NK-92 treated with Interleukin-12 subunit alpha and Interleukin-12 subunit beta, amount 100 ng/mL, for 24 hours (cell line): ENCODE data around the gene MEF2D.

ENCODE experiments used
- DNase-seq: peaks from one replicate; lab custom pipeline; 2025; lab: John Stamatoyannopoulos, UW

Gene MEF2D

DNA sequence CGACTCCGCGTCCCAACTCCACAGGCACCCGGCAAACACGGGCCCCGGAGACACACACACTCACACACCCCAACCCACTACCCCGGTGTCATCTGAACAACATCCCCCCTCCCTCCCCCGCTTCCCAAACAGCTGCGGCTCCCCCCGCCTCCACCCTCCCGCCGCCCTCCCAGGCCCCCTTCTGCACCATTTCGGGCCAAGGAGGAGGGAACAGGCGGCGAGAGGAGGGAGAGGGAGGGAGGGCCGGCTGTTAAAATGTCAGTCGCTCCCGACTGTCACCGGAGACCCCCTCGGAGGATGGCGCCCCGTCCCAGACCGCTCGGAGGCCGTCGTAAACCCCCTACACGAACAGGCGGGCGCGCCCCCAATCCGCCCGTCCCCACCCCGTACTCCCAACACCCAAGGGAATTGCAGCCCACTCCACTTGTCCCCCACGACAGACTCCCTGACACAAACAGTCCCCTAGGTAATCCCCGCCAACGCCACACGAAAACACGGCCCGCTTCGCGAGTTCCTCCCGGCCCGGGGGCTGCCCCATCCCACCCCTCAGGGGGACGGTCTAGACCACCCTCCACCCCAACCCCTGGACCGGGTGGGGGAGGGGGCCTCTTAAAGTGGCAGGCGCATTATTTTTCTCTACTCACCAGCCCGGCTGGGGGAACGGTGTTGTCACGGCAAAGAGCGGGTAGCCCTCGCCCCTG lies 583 bp downstream of the MEF2D start:
- DNase-seq = peak; percentile 62

DNA sequence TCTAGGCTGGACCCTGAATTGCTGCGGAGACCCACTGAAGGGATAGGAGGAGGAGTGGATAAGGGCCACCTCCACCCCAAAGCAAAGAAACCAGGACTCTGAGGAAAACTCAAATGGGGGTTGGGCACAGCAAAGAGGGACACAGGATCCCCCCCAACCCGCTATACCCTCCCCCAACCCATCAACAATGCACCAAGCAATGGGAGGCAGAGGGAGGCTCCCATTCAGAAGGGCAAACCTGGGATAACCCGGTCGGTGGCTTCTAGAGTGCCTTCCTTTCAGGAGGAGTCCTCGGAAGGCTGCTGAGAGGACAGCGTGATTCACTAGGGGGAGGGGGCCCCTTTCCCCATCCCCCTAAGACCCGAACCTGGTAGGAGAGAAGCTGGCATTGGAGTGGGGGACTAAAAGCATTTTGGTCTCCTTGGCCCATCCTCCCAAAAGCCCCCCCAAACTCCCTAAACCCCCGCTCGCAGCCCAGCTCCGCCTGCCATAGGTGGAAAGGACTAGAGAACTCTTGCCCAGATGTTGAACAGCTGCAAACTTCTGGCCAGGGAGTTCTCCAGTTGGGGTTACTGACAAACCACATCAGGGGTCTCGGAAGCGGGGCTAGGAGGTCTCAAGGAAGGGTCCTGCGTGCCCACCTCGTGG lies 1.3 kb downstream of the MEF2D start:
- no peak for DNase-seq

DNA sequence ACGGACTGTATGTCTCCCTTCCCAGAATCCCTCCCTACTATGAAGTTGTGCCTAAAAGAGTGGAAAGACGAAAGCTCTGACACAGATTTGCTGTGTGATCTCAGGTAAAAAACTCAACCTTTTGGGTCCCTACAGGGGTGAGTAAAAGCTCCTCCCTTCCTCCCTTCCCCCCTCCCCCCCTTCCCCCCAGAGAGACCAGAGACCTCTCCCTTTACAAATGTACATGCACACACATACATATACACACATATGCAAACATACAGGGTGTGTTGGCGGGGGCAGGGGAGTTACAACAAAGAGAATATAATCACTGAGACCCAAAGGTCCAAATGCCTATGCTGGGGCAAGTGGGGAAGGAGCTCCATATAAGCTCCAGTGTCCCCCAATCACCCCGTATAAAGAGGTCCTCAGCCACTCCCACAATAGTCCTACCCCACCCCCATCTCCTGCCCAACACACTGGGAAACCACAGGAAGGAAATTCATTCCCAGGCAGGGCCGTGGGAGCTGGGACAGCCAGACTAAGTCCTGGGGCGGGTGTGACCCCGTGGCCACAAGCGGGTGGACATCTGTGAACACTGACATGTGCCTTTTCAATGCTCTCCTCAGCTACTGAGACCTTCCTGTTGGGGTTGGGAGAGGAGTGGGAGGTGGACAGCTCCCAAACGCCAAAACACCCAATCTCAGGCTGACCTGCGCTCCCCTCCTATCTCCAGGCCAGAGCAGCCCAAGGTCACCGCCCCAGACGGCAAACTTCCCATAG lies 2.0 kb downstream of the MEF2D start:
- no peak for DNase-seq

DNA sequence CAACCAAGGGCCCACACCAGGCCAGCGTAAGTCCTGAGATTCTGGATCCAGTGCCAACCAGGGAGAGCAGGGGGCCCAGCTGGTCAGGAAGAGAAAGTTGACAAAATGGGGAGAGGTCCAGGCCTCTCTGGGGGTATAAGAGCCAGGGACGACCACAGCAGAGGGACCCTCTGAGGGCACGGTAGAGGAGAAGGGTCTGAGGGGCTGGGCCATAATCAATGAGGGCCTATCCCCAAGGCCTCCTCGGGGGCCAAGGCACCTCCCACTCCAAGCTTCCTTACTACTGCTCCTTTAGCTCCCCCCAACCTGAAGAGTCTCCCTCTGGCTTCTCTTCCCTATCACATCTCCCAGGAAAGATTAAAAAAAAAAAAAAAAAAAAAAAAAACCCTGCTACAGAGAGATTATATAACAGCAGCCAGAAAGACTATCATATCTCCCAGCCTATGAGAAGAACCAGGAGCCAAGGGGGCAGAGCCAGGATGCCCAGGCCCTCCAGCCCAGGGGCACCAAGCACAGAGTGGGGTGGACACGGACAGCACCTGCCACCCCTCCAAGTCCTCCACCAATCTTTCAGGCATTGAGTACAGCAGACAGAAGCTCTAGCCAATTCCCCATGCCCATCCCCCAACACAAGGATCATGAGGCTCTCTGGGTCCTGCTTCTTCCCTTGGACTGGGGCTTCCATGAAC lies 2.7 kb downstream of the MEF2D start:
- DNase-seq = no peak

DNA sequence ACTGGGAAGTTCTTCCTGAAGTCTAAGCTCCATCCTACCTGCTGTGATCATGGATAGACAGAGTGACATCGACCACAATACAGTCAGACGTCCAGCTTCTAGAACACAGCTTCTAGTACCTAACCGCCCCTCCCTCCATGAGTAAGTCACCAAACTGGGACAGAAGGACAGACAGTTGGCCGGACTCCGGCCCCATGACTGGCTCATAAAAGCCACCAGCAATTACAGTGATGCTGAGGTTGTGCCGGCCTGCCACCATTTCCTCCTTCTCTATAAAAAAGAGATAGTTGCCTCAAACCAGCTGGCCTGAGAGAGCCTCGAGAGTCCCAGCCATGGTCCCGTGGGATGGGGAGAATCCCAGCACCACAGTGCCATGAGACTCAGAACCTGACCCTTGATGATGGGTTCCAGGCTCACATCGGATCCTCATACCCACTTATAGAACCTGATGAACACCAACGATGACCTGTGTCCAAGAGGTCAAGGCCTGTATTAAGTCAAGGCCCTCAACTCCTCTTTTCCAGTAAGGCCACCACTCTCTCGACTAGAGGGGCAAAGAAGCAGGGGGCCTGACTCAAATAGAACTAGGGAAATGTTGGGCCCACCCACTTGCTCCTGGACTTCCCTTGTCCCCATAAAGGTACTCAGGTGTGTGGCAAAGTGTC lies 3.4 kb downstream of the MEF2D start:
- no peak for DNase-seq

DNA sequence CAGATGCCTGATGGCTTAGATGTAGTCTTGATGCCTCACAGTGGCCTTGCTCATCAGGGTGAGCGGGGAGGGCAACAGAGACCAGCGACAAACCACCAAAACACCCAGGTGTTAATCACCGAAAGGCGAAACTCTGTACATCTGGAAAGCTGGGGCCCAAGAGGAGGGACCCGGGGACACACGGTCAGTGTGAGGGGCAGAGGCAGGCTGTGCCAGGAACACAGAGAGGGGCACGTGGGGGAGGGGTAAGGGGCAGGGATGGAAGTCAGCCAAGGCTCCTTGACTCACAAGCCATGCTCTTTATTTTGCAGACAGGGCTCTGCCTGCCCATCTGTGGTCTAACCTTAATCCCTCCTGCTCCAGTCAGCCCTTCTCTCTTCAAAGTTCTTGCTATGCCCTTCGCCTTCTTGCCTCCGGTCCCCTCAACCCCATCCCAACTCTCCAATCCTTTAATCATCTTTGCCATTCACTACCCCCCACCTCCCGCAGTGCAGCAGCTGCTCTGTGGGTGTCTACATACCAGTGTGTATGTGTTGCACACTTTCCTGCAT lies 4.3 kb downstream of the MEF2D start:
- DNase-seq = peak; percentile 35

DNA sequence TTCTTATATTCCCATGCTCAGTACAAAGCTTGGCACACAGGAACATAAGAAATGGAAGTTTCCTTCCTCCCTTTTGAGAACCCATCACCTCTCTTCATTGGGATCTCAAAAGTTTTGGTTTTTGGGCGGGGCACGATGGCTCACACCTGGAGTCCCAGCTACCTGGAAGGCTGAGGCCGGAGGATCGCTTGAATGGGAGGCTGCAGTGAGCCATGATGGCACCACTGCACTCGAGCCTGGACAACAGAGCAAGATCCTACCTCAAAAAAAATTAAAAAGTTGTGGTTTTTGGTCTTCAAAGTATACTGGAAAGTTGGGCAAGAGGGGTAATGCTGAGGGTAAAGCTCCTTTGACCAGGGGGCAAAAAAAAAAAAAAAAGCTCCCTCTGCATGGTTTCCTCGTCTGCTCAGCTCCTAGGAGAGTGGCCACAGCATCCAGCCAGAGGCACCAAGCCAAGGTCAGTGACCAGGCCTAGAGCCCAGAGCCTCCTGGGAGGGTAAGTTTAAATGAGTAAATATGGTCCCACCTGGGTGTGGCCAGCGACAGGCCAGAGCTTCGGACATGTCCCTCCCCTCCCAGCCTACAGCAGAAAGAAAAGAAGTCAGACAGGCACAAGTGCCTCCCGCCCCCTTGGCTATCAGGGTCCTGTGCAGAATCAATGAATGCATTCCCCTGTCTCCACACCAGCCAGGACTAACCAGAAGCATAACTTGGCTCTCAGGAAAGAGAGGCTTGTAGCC lies 5.0 kb downstream of the MEF2D start:
- DNase-seq = no peak

DNA sequence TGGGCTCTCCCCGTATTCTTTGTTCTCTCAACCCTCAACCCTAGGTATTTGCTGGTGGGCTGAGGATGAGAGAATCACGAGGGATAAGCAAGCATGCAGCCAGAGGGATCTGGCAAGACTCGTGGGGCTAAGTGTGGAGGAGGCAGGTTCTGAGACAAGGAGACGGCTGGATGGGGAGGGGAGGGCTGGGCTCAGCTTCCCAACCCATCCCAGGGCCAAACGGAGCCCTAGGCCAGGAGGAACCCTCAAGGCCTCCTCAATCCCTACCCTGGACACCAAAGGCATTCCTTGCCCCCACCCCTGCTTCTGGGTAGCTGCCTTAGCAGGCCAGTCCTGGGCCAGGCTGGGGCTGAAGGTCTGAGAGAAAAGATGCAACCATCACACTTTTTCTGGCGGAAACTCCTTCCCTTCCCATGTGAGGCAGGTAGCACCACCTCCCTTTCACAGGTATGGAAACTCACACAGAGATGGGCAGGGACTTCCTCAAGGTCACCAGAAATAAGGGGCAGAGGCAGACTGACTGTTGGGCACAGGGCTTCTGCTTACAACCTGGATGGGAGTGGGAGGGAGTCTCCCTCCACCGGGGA lies 6.2 kb downstream of the MEF2D start:
- no peak for DNase-seq

DNA sequence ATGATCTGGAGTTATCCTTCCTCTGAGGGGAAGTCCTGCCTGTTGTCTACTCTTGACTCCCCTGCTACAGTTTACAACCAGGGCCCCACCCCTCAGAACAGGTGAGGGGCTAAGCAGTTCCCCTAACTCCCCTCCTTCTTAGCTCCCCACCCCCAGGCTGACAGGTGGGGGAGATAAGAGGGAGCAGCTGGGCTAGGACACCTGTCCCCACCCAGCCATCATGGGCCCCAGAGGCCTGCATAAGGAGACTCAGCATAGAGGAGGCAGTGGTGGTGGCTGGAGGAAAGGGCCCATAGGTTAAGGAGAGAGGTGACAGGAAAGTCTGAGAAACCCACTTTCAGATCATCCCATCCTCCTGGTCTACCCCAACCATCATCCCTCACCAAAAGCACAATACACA lies 6.8 kb downstream of the MEF2D start:
- no peak for DNase-seq

DNA sequence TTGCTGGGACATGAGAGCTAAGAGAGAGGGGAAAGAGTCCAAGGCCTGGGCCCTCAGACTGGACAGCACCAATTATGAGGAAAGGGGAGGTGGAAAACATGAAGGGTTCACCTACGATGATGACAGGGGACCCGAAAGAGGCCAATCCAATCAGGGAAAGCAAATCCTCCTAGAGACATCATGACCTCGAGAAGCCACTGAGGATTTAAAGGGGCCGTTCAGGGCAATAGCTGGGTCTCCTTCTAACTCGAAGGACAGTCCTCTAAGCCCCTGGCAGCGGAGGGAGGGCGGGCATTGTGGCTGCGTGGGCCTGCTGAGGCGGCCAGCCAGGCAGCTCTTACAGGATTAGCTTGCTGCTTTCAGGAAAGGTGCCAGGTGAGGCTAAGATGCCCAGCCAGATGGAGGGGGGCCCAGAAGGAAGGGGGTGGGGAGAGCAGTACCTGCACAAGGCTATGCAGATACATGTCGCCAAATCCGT lies 7.4 kb downstream of the MEF2D start:
- DNase-seq = no peak

DNA sequence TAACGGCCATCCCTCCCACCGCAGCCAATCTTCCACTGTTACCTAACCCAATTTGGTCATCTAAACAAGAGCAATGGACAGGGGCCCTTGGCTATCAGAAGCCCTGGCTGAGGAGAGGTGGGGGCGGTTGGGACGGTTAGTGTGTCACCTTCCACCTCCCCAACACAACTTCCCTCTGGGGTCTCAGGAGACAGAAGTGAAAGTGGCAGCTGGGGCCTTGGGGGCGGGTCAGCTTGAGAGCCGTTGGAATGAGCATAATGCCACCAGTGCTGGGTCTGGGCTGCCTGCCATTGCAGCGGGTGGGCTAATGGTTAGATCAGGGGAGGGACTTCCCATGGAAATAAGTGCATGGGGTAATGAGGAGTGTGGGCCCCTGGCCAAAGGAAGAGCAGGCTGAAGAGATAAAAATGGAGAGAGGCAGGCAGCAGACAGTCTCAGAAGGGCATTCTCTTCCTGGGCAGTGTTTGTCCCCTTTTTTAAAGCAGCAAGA lies 7.9 kb downstream of the MEF2D start:
- no peak for DNase-seq

DNA sequence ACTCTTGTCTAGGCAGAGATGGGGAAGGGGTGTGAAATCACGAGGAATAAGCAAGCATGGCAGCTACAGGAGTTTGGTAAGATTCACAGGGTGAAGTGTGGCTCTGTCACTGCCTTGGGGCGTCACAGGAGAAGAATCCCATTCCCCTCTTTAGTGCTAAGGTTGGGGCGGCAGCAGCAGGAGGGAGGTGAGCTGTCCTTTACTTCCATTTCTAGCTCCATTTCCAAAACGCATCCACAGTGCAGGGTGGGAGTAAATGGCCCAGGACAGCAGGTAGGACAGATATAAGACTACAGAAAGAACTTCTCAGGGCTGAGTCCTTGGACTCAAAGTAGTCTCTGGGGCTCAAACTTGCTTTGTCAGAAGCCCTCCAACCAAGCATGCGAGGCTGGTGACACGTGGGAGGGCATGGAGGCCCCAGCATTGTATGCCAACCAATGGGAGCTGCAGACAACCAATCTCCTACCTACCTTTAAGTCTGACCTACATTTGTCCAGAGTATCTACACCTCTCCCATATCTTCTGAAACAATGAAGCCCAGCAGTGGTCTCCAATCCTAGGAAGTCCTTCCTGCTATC lies 8.5 kb downstream of the MEF2D start:
- DNase-seq = no peak

DNA sequence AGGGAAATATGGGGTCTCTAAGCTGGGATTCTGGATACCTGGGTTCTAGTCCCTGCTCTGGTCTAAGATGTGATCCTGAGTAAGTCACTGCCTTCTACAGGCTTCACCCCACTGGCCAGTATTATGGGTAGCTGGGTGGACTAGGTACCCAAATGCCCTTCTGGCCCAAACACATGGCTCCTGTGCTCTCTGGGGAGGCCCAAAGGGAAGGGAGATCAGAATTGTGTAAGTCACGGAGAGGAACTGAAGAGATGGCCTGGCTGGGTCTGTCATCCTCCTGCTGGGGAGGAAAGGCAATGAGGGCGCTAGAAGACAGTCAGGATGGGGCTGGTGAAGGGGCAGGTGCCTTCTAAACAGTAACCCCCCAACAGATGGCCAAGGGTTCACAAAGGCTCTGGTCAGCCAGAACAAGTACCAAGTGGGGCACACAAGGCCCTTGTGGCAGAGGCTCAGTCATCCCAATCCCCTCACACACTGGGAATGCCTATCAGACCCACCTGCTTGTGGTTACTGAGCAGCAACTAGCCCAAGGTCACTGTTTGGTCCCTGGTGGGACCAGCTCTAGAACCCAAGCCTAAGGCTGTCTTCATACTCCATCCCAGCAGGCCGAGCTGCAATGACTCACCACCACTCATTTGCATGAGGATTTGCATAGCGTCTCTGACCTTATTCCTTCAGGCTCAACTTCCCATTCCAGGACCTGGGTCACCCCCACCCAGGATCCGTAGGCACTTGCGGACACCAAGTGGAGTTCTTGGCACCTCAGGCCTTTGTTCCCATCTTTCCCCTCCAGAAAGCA lies 9.2 kb downstream of the MEF2D start:
- no peak for DNase-seq

DNA sequence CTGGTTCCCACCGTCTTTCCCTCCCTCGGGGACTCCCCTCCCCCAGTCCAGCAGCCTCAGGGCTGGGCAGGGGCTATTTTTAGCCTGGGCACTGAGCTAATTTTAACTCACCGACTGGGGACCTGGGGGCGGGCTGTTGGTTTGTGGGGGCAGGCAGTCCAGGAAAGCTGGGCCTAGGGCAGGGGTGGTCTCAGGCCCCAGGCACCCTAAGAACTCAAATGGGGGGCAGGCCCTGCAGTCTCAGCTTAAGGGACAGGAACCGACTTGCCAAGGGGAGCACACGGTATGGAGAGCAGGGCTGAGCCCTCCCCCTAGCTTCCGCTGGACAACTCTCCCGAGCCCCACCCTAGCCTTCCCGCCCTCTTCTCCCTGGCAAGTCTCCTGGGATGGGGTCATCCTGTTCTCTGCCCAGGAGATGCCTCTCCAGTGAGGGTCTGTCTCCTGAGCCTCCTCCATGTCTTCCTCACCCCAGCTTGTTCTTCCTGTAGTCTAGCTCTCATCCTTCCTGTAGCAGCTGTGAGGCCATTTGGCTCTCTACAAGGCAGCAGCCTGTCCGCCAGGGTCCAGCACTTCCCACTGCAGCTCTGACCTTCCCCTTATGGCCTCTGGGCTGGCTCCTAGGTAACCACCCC lies 10.1 kb downstream of the MEF2D start:
- DNase-seq = no peak

DNA sequence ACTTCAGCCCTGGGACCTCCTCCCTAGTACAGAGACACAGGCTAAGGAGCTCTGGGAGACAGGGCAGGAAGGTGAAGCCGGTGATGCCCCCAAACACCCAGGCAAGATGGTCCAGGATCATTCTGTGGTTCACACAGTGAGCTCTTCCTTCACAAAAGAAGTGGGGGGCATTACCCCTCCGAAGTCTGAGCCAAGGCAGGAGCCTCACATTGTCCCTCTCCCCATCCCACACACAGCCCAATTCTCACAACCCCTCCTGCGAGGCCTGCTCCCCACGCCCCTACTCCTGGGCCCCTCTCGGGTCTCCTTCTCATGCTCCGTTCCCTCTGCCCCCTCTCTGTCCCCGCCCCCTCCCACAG lies 10.7 kb downstream of the MEF2D start:
- DNase-seq = no peak

DNA sequence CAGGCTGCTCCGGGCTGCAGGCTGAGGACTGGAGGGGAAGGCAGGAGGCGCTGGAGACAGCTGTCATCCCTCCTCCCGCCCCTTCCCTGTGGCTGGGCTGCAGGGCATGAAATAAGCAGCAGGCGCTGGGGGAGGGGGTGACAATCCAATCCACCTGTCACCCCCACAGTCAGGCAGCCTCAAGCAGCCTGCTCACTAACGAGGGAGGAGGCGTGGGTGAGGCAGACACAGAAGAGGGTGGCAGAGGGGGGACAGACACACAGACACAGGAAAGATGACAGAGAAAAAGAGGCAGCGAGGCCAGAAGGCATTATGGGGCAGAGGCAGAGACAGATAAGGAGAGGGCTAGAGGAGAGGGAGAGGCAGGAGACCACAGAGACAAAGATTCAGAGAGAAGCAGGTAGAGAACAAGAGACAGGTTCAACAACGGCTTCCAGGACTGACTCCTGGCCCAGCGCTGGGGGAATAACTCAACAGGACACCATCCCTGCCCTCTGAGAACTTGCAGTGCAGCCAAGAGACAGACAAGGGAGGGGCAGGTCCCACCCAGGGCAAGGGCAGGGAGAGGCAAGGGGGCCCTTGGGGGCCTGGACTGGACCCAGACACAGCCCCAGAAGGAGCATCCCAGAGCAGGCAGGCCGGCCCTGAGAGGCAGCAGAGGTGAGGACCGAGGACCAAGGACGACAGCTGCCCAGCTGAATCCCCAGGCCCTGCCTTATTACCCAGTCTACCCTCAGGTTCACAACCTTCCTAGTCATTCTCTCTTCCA lies 11.2 kb downstream of the MEF2D start:
- DNase-seq = peak; percentile 78

DNA sequence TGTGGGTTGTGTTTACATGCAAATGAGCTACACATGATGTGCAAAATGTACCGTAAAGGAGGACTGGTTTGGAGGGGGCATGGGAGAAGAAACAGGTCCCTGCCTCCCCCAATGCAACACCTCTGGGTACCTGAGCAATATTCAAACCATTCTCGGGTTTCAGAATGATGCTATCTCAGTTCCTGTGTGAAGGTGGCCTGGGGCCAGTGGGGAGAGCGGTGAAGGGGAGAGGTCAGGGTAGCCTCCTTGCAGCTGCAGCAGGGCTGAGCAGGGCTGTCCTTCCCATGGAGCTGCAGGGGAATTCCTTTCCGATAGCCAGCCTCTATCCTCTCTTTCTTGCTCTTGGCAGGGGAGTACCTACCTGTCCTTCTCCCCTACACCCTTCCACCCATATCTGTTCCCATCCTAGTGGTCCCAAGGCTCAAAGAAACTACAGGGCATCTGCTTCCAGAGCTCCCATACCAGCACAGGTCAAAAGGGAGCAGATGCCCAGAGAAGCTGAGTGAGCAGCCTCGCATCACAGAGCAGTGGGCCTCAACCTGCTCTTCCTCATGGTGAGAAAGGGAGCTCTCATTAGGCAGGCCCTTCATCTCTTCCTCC lies 11.9 kb downstream of the MEF2D start:
- peak; percentile 72 for DNase-seq

DNA sequence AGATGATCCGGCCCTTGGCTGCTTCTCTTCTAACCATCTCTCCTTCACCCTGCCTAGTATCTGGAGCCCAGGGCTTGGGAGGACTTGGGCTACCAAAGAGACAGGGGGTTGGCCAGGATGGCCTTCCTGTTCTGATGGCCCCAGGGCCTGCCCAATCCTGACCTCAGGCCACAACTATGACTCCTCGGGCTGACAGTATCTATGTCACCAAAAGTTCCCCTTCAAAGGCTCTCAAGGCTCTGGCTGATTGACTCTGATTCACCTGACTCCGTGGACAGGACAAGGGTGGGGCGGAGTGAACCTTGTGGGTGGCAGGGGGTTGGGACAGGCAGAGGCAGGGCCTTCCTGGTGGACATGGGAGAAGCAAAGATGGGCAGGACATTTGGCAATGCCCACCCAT lies 12.7 kb downstream of the MEF2D start:
- peak; percentile 66 for DNase-seq
